Hepatic stellate cell (primary cell): Measurements from ENCODE around the gene DHODH.

Experiments
- DNase-seq: peaks from one replicate; pipeline ENCODE4 v3.0.0; 2011; ENCODE audit warnings: low spot score

The DHODH gene

GRCh38 chr16:72013888-72014581 lies 5.5 kb downstream of the DHODH start:
- no peak for DNase-seq

GRCh38 chr16:72014675-72015074 lies 6.1 kb downstream of the DHODH start:
- DNase-seq = no peak

GRCh38 chr16:72015124-72015523 lies 6.6 kb downstream of the DHODH start:
- DNase-seq = no peak

- DNase-seq = no peak
Measured at GRCh38 chr16:72018470-72018869, 9.9 kb downstream of the DHODH start.

- DNase-seq = no peak
Measured at GRCh38 chr16:72021043-72021442, 12.5 kb downstream of the DHODH start.

GRCh38 chr16:72022127-72022526 lies 13.6 kb downstream of the DHODH start:
- no peak for DNase-seq

GRCh38 chr16:72023962-72024361 lies 15.4 kb downstream of the DHODH start:
- no peak for DNase-seq

GRCh38 chr16:72024862-72025382 lies 16.4 kb downstream of the DHODH start:
- DNase-seq = no peak

GRCh38 chr16:72025404-72026114 lies 17.0 kb downstream of the DHODH start:
- DNase-seq = no peak

- DNase-seq = no peak
Measured at GRCh38 chr16:72027669-72028378, 19.3 kb downstream of the DHODH start.

GRCh38 chr16:72029567-72030271 lies 21.2 kb downstream of the DHODH start:
- no peak for DNase-seq

GRCh38 chr16:72033437-72033836 lies 24.9 kb downstream of the DHODH start:
- DNase-seq = no peak

GRCh38 chr16:72036098-72036497 lies 27.6 kb downstream of the DHODH start:
- no peak for DNase-seq

- no peak for DNase-seq
Measured at GRCh38 chr16:72042157-72042660, 33.7 kb downstream of the DHODH start.

- DNase-seq = no peak
Measured at GRCh38 chr16:72043058-72043457, 34.5 kb downstream of the DHODH start.

GRCh38 chr16:72043539-72043938 lies 35.0 kb downstream of the DHODH start:
- DNase-seq = no peak

- DNase-seq = no peak
Measured at GRCh38 chr16:72044296-72044695, 35.8 kb downstream of the DHODH start.

GRCh38 chr16:72044825-72045359 lies 36.3 kb downstream of the DHODH start:
- no peak for DNase-seq

- no peak for DNase-seq
Measured at GRCh38 chr16:72049110-72049509, 40.6 kb downstream of the DHODH start.

GRCh38 chr16:72050769-72051464 lies 42.4 kb downstream of the DHODH start:
- no peak for DNase-seq

GRCh38 chr16:72051818-72052217 lies 43.3 kb downstream of the DHODH start:
- DNase-seq = no peak
